GM10248 (cell line): ENCODE data around the gene TPBGL.

ENCODE experiments used
- CTCF ChIA-PET: fragments of 300-600 bp; sonication (Branson Sonifier 250); formaldehyde crosslinking; extraction: SDS; loops from one replicate; lab custom pipeline; 2021; ENCODE audit warnings: antibody characterized with exemption; lab: Yijun Ruan, JAX
- POLR2A ChIA-PET: fragments of 350-650 bp; sonication (Branson Sonifier 250); formaldehyde crosslinking; extraction: SDS; loops from one replicate; lab custom pipeline; 2020; ENCODE audit warnings: antibody characterized with exemption; lab: Yijun Ruan, JAX
- DNase-seq: peaks from one replicate; pipeline ENCODE4 v3.0.0; 2012; ENCODE audit errors: extremely low spot score
- TF ChIP-seq, protein P1 (sequence below): IDR thresholded peaks from 2 replicates; pipeline ENCODE4 v1.5.1; 2012; ENCODE audit warnings: mild to moderate bottlenecking, low read depth; ENCODE audit errors: extremely low read depth, missing control alignments, control extremely low read depth

The TPBGL gene

GRCh38 chr11:75240311-75241035 is at the start of gene TPBGL:
Gene TPBGL (plus strand): TSS chr11:75240774. CDS start chr11:75241050, 276 bp downstream.
- TF ChIP-seq, protein P1, sequence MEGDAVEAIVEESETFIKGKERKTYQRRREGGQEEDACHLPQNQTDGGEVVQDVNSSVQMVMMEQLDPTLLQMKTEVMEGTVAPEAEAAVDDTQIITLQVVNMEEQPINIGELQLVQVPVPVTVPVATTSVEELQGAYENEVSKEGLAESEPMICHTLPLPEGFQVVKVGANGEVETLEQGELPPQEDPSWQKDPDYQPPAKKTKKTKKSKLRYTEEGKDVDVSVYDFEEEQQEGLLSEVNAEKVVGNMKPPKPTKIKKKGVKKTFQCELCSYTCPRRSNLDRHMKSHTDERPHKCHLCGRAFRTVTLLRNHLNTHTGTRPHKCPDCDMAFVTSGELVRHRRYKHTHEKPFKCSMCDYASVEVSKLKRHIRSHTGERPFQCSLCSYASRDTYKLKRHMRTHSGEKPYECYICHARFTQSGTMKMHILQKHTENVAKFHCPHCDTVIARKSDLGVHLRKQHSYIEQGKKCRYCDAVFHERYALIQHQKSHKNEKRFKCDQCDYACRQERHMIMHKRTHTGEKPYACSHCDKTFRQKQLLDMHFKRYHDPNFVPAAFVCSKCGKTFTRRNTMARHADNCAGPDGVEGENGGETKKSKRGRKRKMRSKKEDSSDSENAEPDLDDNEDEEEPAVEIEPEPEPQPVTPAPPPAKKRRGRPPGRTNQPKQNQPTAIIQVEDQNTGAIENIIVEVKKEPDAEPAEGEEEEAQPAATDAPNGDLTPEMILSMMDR: no peak
- DNase-seq: no peak

DNA sequence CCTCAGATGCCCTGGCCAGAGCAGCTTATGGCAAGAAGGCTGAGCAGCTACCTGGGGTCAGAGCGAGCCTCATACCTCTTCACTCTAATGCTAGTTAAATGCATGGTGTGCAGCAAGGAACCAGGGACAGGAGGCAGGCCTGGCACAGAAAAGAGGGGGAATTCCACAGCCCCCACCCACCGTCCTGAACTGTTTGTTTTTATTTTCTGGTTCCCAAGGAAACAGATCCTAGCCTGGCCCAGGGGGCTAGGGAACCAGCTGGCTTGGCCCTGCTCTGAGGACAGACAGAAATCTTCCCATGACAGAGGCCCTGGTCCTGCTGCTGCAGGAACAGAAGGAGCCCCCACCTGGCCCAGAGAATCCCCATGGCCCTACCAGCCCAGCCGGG is 49.2 kb upstream of the TPBGL start:
- POLR2A ChIA-PET: no interaction called here
- TF ChIP-seq, protein P1: no peak
- no peak for DNase-seq
- CTCF ChIA-PET: interaction anchor here (1.0 to 3.2 kb wide), 5 partner anchors 11 to 261 kb away, joined by 3 to 24 read pairs (median 3); no protein-coding TSS in a partner anchor

More at GRCh38 chr11:75240311-75241035, at the start of gene TPBGL:
- POLR2A ChIA-PET: no interaction called here
- CTCF ChIA-PET: interaction anchor here (0.8 to 17.1 kb wide), 23 partner anchors 9 to 315 kb away, joined by 3 to 496 read pairs (median 7); partner anchors contain the start of gene SLCO2B1

DNA sequence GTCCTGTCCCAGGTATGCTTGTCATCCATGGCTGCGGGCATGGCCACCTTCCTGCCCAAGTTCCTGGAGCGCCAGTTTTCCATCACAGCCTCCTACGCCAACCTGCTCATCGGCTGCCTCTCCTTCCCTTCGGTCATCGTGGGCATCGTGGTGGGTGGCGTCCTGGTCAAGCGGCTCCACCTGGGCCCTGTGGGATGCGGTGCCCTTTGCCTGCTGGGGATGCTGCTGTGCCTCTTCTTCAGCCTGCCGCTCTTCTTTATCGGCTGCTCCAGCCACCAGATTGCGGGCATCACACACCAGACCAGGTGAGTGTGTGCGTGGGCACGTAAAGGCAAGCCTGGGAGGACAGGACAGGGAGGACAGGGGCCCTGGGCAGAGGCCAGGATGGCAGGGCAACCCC is 47.3 kb upstream of the TPBGL start:
- TF ChIP-seq, protein P1: no peak

DNA sequence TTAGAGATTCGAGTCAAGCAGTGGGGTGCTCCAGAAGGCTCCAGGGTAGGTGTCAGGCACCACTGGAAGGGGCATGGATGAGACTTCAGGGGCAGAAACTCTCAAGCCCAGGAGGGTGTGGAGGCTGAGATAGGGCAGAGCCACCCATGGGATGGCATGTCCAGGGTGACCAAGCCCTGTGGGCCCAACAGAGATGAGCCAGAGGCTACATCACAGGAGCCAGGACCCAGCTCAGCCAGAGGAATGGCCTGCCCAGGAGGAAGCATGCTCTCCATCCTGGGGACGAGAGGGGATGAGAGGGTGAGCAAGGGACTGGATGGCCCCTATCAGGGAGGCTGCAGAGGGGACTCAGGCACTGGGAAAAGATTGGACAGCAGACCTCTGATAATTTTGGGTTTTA is 46.9 kb upstream of the TPBGL start:
- ChIA-PET CTCF (interaction anchor here (3.3 to 4.1 kb wide), 3 partner anchors 12 to 53 kb away, joined by 12 to 48 read pairs (median 43); no protein-coding TSS in a partner anchor), POLR2A (no interaction called here)
- TF ChIP-seq, protein P1: no peak
- DNase-seq: no peak

More for the DNA sequence above, 47.3 kb upstream of the TPBGL start:
- ChIA-PET CTCF (interaction anchor here (3.9 to 4.1 kb wide), 2 partner anchors 12 to 53 kb away, joined by 43 to 48 read pairs; no protein-coding TSS in a partner anchor), POLR2A (no interaction called here)
- no peak for DNase-seq

- TF ChIP-seq, protein P1: no peak
- POLR2A ChIA-PET: no interaction called here
- no peak for DNase-seq
- CTCF ChIA-PET: interaction anchor here (0.9 to 4.1 kb wide), 4 partner anchors 11 to 54 kb away, joined by 3 to 48 read pairs (median 28); no protein-coding TSS in a partner anchor
Measured at GRCh38 chr11:75194147-75194546, 46.4 kb upstream of the TPBGL start.

GRCh38 chr11:75195167-75195962 is 45.2 kb upstream of the TPBGL start:
- TF ChIP-seq, protein P1: no peak
- ChIA-PET CTCF (interaction anchor here (0.6 to 4.1 kb wide), 10 partner anchors 10 to 266 kb away, joined by 3 to 48 read pairs (median 4); no protein-coding TSS in a partner anchor), POLR2A (no interaction called here)
- DNase-seq: no peak
